H1 (cell line): ENCODE measurements around the gene EGLN2. TPM values are rescaled to one million over a fixed set of nuclear protein-coding genes. Genes with fewer than 3 reads are reported as not detected.

Experiments used
- CTCF ChIA-PET: fragments of 300-600 bp; sonication (Branson Sonifier 250); formaldehyde crosslinking; loops from one replicate; lab custom pipeline; 2021; ENCODE audit not compliant: partially characterized antibody; lab: Charles Lee
- POLR2A ChIA-PET: fragments of 300-600 bp; sonication (Branson Sonifier 250); formaldehyde crosslinking; loops from one replicate; lab custom pipeline; 2021; ENCODE audit warnings: inconsistent platforms; ENCODE audit not compliant: partially characterized antibody; lab: Charles Lee
- DNase-seq, 2 experiments: peaks; one replicate each; pipeline versions ENCODE4 v3.0.0 to v3.0.0-alpha.2; 2010 to 2022; ENCODE audit warnings: low spot score in 2 of 2, low read depth in 1 of 2, mixed read lengths in 1 of 2
- FAIRE-seq: peaks from 2 replicates; lab custom pipeline; 2011; peaks lifted over from hg19 to GRCh38; lab: Jason Lieb, UNC
- H2AFZ ChIP-seq: 2 replicates; pipeline ENCODE4 v1.8.1; 2012; ENCODE audit warnings: low read length, inconsistent platforms
- H2AK5ac ChIP-seq: 2 replicates; pipeline ENCODE4 v1.6.1; 2013; ENCODE audit warnings: low read depth, low read length
- H2BK120ac ChIP-seq: replicated peaks from 2 replicates; pipeline ENCODE3; 2013; ENCODE audit warnings: low read depth, low read length, inconsistent platforms
- H2BK12ac ChIP-seq: 2 replicates; pipeline ENCODE4 v1.6.1; 2013; ENCODE audit warnings: low read depth, low read length
- H2BK15ac ChIP-seq: 2 replicates; pipeline ENCODE4 v1.6.1; 2013; ENCODE audit warnings: low read length
- H2BK20ac ChIP-seq: 2 replicates; pipeline ENCODE4 v1.6.1; 2013; ENCODE audit warnings: low read length
- H2BK5ac ChIP-seq: 2 replicates; pipeline ENCODE4 v1.6.1; 2013; ENCODE audit warnings: low read depth, low read length
- H3K14ac ChIP-seq: 2 replicates; pipeline ENCODE4 v1.6.1; 2013; ENCODE audit warnings: inconsistent platforms; ENCODE audit not compliant: insufficient read length
- H3K18ac ChIP-seq: 2 replicates; pipeline ENCODE4 v1.6.1; 2013; ENCODE audit warnings: low read length; ENCODE audit errors: extremely low read depth
- H3K23ac ChIP-seq: 2 replicates; pipeline ENCODE4 v1.6.1; 2013; ENCODE audit warnings: inconsistent platforms; ENCODE audit not compliant: insufficient read length
- H3K23me2 ChIP-seq: 2 replicates; pipeline ENCODE4 v1.6.1; 2013; ENCODE audit warnings: low read depth, low read length
- H3K27ac ChIP-seq: 2 replicates; pipeline ENCODE4 v1.6.1; 2011; ENCODE audit warnings: low read depth, low read length, inconsistent platforms
- H3K27me3 ChIP-seq, 4 experiments: replicated peaks in 1 of 4; 1 replicate in 1 of 4; 2 replicates in 3 of 4; pipeline versions ENCODE4 v1.6.1 to v1.8.1; 2011 to 2013; ENCODE audit warnings: low read length in 3 of 4, mild to moderate bottlenecking in 3 of 4, inconsistent platforms in 2 of 4, mixed read lengths in 2 of 4, moderate library complexity in 1 of 4; ENCODE audit not compliant: control insufficient read depth in 3 of 4, insufficient read depth in 3 of 4; ENCODE audit errors: extremely low read depth in 1 of 4
- H3K36me3 ChIP-seq, 4 experiments: 2 replicates each; pipeline versions ENCODE4 v1.6.1 to v1.8.1; 2011 to 2013; ENCODE audit warnings: mild to moderate bottlenecking in 4 of 4, low read length in 3 of 4, moderate library complexity in 2 of 4, control low read depth in 1 of 4, inconsistent platforms in 1 of 4; ENCODE audit not compliant: insufficient read depth in 4 of 4, control insufficient read depth in 2 of 4
- H3K4ac ChIP-seq: replicated peaks from 2 replicates; pipeline ENCODE3; 2013; ENCODE audit warnings: low read length, low read depth, mixed read lengths, inconsistent platforms; ENCODE audit not compliant: insufficient read length
- H3K4me1 ChIP-seq, 4 experiments: replicated peaks in 1 of 4; 1 replicate in 1 of 4; 2 replicates in 3 of 4; pipeline versions ENCODE4 v1.6.1 to v1.8.1; 2011 to 2013; ENCODE audit warnings: low read length in 3 of 4, inconsistent platforms in 2 of 4, mixed read lengths in 1 of 4; ENCODE audit not compliant: insufficient read depth in 4 of 4, control insufficient read depth in 3 of 4
- H3K4me2 ChIP-seq, 2 experiments: 2 replicates each; pipeline versions ENCODE4 v1.6.1 to v1.8.1; 2011 to 2013; ENCODE audit warnings: low read depth in 2 of 2, low read length in 2 of 2, control low read depth in 1 of 2, inconsistent platforms in 1 of 2, mild to moderate bottlenecking in 1 of 2; ENCODE audit not compliant: insufficient read depth in 1 of 2
- H3K4me3 ChIP-seq, 4 experiments: fragments of 200-600, 300-600 bp in 1 of 4; sonication (generic), shearing (Covaris generic), sonication (Bioruptor Twin) in 1 of 4; 2 replicates each; pipeline versions ENCODE4 v1.5.1 to v1.8.1; 2011 to 2016; ENCODE audit warnings: low read length in 4 of 4, low read depth in 3 of 4, control low read depth in 2 of 4, inconsistent platforms in 2 of 4, mild to moderate bottlenecking in 2 of 4, mixed read lengths in 1 of 4, moderate library complexity in 1 of 4; ENCODE audit not compliant: insufficient read depth in 2 of 4; ENCODE audit errors: extremely low read depth in 1 of 4
- H3K56ac ChIP-seq: replicated peaks from 2 replicates; pipeline ENCODE3; 2013; ENCODE audit warnings: low read depth, mild to moderate bottlenecking, mixed read lengths, low read length, inconsistent platforms; ENCODE audit not compliant: insufficient read length
- H3K79me1 ChIP-seq: 2 replicates; pipeline ENCODE4 v1.6.1; 2013; ENCODE audit warnings: low read depth, low read length, control low read depth
- H3K79me2 ChIP-seq, 2 experiments: 2 replicates each; pipeline versions ENCODE4 v1.6.1 to v1.8.1; 2012 to 2013; ENCODE audit warnings: low read length in 2 of 2, mild to moderate bottlenecking in 2 of 2, inconsistent platforms in 1 of 2; ENCODE audit not compliant: insufficient read depth in 2 of 2, control insufficient read depth in 1 of 2
- H3K9ac ChIP-seq, 4 experiments: replicated peaks in 1 of 4; 1 replicate in 1 of 4; 2 replicates in 3 of 4; pipeline versions ENCODE4 v1.6.1 to v1.8.1; 2011 to 2013; ENCODE audit warnings: low read depth in 3 of 4, low read length in 3 of 4, control low read depth in 2 of 4, mild to moderate bottlenecking in 2 of 4, moderate library complexity in 2 of 4, inconsistent platforms in 1 of 4; ENCODE audit errors: extremely low read depth in 1 of 4
- H3K9me3 ChIP-seq, 2 experiments: 2 replicates each; pipeline versions ENCODE4 v1.6.1 to v1.8.1; 2012 to 2013; ENCODE audit warnings: mild to moderate bottlenecking in 2 of 2, moderate library complexity in 2 of 2, control low read depth in 1 of 2, inconsistent platforms in 1 of 2, low read depth in 1 of 2, low read length in 1 of 2, mixed read lengths in 1 of 2; ENCODE audit not compliant: insufficient read depth in 2 of 2
- H4K20me1 ChIP-seq, 2 experiments: replicated peaks in 1 of 2; 2 replicates each; pipeline versions ENCODE3 to v1.8.1; 2011 to 2013; ENCODE audit warnings: inconsistent platforms in 2 of 2, low read length in 2 of 2, mild to moderate bottlenecking in 1 of 2; ENCODE audit not compliant: insufficient read depth in 2 of 2, control insufficient read depth in 1 of 2
- H4K5ac ChIP-seq: 2 replicates; pipeline ENCODE4 v1.6.1; 2013; ENCODE audit warnings: low read length, low read depth, mixed read lengths, inconsistent platforms; ENCODE audit not compliant: insufficient read length
- H4K8ac ChIP-seq: 2 replicates; pipeline ENCODE4 v1.8.0; 2013; ENCODE audit warnings: mild to moderate bottlenecking, moderate library complexity, low read length, inconsistent platforms; ENCODE audit not compliant: insufficient read depth; ENCODE audit errors: extremely low read depth
- H4K91ac ChIP-seq: replicated peaks from 2 replicates; pipeline ENCODE3; 2013; ENCODE audit warnings: low read length, mixed read lengths, inconsistent platforms; ENCODE audit not compliant: insufficient read length
- BRCA1 ChIP-seq: IDR thresholded peaks from 2 replicates; pipeline ENCODE4 v1.6.1; 2012; ENCODE audit warnings: low read depth, low read length, improper control_type of control experiment
- CBX8 ChIP-seq: fragments of 300-800, 300-1000 bp; sonication (generic); IDR thresholded peaks from 2 replicates; pipeline ENCODE4 v1.7.1; 2016; ENCODE audit warnings: low read depth, low read length, borderline replicate concordance
- E2F6 ChIP-seq: IDR thresholded peaks from 2 replicates; pipeline ENCODE4 v1.6.1; 2012; ENCODE audit warnings: inconsistent platforms
- EGR1 ChIP-seq: IDR thresholded peaks from 2 replicates; pipeline ENCODE4 v1.6.1; 2011; ENCODE audit warnings: low read depth, low read length, borderline replicate concordance
- HDAC6 ChIP-seq: IDR thresholded peaks from one replicate; pipeline ENCODE4 v1.7.1; 2012; ENCODE audit warnings: low read depth, mild to moderate bottlenecking, inconsistent platforms, low read length, moderate library complexity
- POLR2A ChIP-seq, 2 experiments: IDR thresholded peaks; 1 replicate in 1 of 2; 2 replicates in 1 of 2; pipeline ENCODE4 v1.6.1; 2011; ENCODE audit warnings: low read depth in 2 of 2, low read length in 2 of 2, mild to moderate bottlenecking in 2 of 2; ENCODE audit errors: control extremely low read depth in 1 of 2
- SAP30 ChIP-seq: fragments of 300-600 bp; sonication (generic); IDR thresholded peaks from 2 replicates; pipeline ENCODE4 v1.7.1; 2012; ENCODE audit warnings: low read length, moderate library complexity, mild to moderate bottlenecking, inconsistent platforms; ENCODE audit not compliant: insufficient read depth, insufficient replicate concordance
- SP4 ChIP-seq: IDR thresholded peaks from 2 replicates; pipeline ENCODE4 v1.6.1; 2012; ENCODE audit warnings: low read length, inconsistent platforms
- TAF1 ChIP-seq: IDR thresholded peaks from 2 replicates; pipeline ENCODE4 v1.6.1; 2011; ENCODE audit warnings: mild to moderate bottlenecking, low read depth, low read length
- WGBS, 2 experiments: shearing (Covaris generic) in 1 of 2; methylation state at CpG; one replicate each; pipeline versions ENCODE4 v1.1.6 to v1.1.7; 2013 to 2015; ENCODE audit warnings: low lambda C conversion rate in 2 of 2, mixed read lengths in 2 of 2, inconsistent platforms in 1 of 2, low coverage in 1 of 2, missing lambda C conversion rate in 1 of 2; ENCODE audit not compliant: insufficient replicate concordance in 2 of 2, insufficient coverage in 1 of 2, insufficient read length in 1 of 2; ENCODE audit errors: extremely low coverage in 1 of 2, missing lambda C conversion rate in 1 of 2; 5-methylcytosine and 5-hydroxymethylcytosine counted together
- polyA plus RNA-seq, 7 experiments: library from polyadenylated mRNA; depleted of rRNA in 3 of 7; stranded (reverse) in 5 of 7; unstranded in 2 of 7; fragments of >200 nt in 5 of 7; fragments of 200-250 nt in 2 of 7; gene quantifications; 1 replicate in 5 of 7; 2 replicates in 1 of 7; 4 replicates in 1 of 7; pipeline versions ENCODE4 v1.2.1 to v1.2.3, GENCODE V29; 2011 to 2013; ENCODE audit warnings: missing spikeins in 2 of 7, mixed read lengths in 2 of 7
- total RNA-seq: library from RNA; stranded (reverse); fragmentation: NEBNext Ultra II Directional; extraction: Animal tissue kit (Norgen Biotek cat#: 25700); gene quantifications from 2 replicates; pipeline ENCODE4 v1.2.1, GENCODE V29; 2021

The EGLN2 gene
- total and polyA plus RNA-seq, 2 of the 8 experiments (the other 6 are each of a cell fraction or from before 2014, with no cell fraction given) = 86.9 to 103 TPM

DNA sequence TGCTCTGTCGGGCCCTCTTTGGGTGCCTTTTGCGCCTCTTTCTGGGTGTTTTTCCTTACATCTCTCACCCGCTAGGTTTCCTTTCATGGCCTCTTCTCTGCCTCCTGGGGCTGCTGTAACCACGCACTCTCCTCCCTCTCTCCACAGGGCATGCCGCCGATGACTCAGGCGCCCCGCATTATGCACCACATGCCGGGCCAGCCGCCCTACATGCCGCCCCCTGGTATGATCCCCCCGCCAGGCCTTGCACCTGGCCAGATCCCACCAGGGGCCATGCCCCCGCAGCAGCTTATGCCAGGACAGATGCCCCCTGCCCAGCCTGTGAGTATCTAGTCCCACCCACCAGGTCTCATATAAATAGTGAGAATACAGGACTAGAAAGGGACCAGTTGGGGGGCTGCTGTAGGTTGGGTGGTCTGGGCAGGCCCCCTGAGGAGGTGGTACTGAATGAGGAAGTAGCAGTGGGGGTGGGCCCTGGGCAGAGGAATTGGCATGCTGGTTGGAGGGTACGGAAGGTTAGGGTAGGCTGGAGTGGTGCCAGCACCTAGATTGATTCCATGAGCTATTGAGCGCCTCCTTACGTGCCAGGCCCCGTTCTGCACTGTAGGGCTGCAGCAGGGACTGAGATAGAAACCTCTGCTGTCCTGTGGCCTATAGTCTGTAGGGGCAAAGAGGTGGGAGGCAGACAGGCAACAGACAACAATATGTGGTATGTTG, 36.1 kb upstream of the EGLN2 start:
- TF ChIP-seq HDAC6 (no peak), TAF1 (no peak), EGR1 (no peak), POLR2A (IDR thresholded peaks at IDR 0.05; ENCODE audit: control extremely low read depth in 1 of 2, low read depth in 2 of 2, low read length in 2 of 2) (no peak), BRCA1 (no peak), SP4 (no peak), CBX8 (no peak), SAP30 (no peak), E2F6 (no peak)
- POLR2A ChIA-PET = interaction anchor here (1.0 to 17.9 kb wide), 7 partner anchors 9 to 40 kb away, joined by 3 to 399 read pairs (median 5); partner anchors contain the start of genes ACTMAP, RAB4B and SNRPA
- Histone ChIP-seq H3K27me3 (no peaks in the 10 kb centered on the region), H3K23ac (no peak overlapping the region), H3K4me2 (no peak overlapping the region), H3K56ac (no peak overlapping the region), H4K20me1 (peaks cover 14 to 28% of the 10 kb centered on the region in 2 experiments), H4K5ac (no peak overlapping the region), H4K91ac (no peak overlapping the region), H3K4ac (no peak overlapping the region), H3K9ac (no peak overlapping the region), H3K27ac (no peak overlapping the region), H3K79me2 (peaks cover 0 to 9% of the 10 kb centered on the region in 2 experiments; a peak in 2 of 4 replicates), H2BK20ac (no peak overlapping the region), H2BK15ac (no peak overlapping the region), H2AFZ (no peak overlapping the region), H2BK12ac (no peak overlapping the region), H3K79me1 (peaks cover 2% of the 10 kb centered on the region; the same call in 1 of the 2 replicates), H3K18ac (no peak overlapping the region), H3K14ac (no peak overlapping the region), H3K4me1 (no peaks in the 10 kb centered on the region), H3K9me3 (no peaks in the 10 kb centered on the region), H2BK5ac (no peak overlapping the region), H3K23me2 (no peaks in the 10 kb centered on the region; the same call in 1 of the 2 replicates), H2BK120ac (no peak overlapping the region), H4K8ac (no peak overlapping the region), H3K4me3 (no peak overlapping the region), H2AK5ac (no peak overlapping the region), H3K36me3 (peaks cover 58 to 88% (median 72%) of the 10 kb centered on the region in 4 experiments)
- CTCF ChIA-PET = interaction anchor here (0.7 to 1.4 kb wide), 4 partner anchors 10 to 42 kb away, joined by 3 to 6 read pairs (median 4); no protein-coding TSS in a partner anchor
- 90% methylated on average over 16 of the region's 17 CpGs; no CpG with 5 or more reads in 1 of the 2 experiments for WGBS, 2 experiments
- DNase-seq (no peak), FAIRE-seq (no peak)
